ENCODE results near the gene PTPRN2.

The PTPRN2 gene

DNA sequence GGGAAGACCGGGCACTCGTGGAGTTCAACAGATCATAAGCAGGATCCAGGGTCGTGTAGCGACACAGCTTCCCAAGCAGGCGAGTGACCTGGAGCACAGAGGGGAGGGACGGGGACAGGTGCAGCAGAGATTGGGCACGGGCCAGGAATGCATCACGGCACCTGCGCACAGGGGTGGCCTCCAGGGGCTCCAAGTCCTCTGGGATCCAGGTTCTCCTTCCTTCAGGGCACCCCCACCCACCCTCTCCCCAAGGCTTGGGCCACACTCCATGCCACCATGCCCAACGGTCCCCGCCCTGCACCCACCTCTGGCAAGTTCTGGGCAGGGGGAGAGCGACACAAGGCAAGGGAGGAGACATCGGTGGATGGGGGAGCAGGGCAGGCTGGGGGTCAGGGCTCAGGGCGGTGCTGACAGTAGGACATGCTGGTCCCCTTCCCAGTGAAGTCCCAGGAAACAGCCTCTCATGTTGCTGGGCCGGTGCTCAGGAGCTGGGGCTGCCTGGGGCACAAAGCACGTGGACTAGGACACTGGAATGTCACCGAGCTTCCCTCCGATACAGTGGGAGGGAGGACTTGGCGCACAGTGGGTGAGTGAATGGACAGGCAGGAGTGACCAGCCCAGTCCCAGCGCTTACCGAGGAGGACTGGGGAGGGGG, 597.3 kb downstream of the PTPRN2 start:
- Histone ChIP-seq H3K27ac (ENCODE audit: low read depth, low read length) (no peak overlapping the region), H3K79me2 (ENCODE audit: control insufficient read depth, insufficient read depth, low read length) (no peaks in the 10 kb centered on the region), H3K27me3 (ENCODE audit: insufficient read depth, low read length, poor library complexity) (no peaks in the 10 kb centered on the region), H3K18ac (ENCODE audit: low read length) (no peak overlapping the region), H3K79me1 (ENCODE audit: low read length) (no peaks in the 10 kb centered on the region), H4K8ac (ENCODE audit: low read depth, low read length) (no peak overlapping the region), H2BK15ac (replicated peaks; ENCODE audit: low read depth) (no peak overlapping the region), H2BK5ac (ENCODE audit: low read length) (no peak overlapping the region), H3K4me1 (ENCODE audit: control insufficient read depth, low read depth, low read length) (no peaks in the 10 kb centered on the region), H3K4ac (ENCODE audit: low read depth, low read length) (no peak overlapping the region), H4K5ac (ENCODE audit: low read length) (no peak overlapping the region), H3K4me3 (ENCODE audit: low read length) (no peak overlapping the region), H3K56ac (ENCODE audit: low read length) (no peak overlapping the region), H3K23ac (ENCODE audit: low read length) (no peak overlapping the region), H2BK120ac (ENCODE audit: low read depth, low read length) (no peak overlapping the region), H3K4me2 (ENCODE audit: low read length) (no peak overlapping the region), H2AK5ac (ENCODE audit: low read length) (no peak overlapping the region), H3K9ac (ENCODE audit: low read length) (no peak overlapping the region), H3K36me3 (ENCODE audit: control insufficient read depth, insufficient read depth, low read length) (no peaks in the 10 kb centered on the region)
- DNase-seq: no peak
- no CpG with 5 or more reads among the region's 21 CpGs for WGBS (ENCODE audit: extremely low coverage, insufficient coverage, low lambda C conversion rate)

DNA sequence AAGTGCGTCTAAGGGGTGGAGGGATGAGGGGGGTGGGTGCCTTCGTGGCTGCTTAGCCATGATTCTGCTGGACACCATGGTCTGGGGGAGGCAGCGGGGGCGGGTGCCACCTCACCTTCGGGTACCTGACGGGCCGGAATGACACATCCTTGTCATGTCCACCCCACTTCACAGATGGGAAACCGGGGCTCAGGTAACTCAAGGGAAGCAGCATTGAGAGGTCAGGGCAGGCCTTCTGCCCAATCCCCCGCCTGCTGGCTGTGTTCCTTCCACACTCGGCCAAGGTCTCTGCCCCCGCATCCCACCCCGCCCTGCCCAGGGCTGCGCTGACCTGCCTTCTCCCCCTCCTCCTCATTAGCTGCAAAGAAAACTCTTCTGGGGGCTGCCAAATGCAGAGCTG, 598.0 kb downstream of the PTPRN2 start:
- Histone ChIP-seq H3K4me1 (ENCODE audit: control insufficient read depth, low read depth, low read length) (no peaks in the 10 kb centered on the region), H3K36me3 (ENCODE audit: control insufficient read depth, insufficient read depth, low read length) (no peaks in the 10 kb centered on the region)

DNA sequence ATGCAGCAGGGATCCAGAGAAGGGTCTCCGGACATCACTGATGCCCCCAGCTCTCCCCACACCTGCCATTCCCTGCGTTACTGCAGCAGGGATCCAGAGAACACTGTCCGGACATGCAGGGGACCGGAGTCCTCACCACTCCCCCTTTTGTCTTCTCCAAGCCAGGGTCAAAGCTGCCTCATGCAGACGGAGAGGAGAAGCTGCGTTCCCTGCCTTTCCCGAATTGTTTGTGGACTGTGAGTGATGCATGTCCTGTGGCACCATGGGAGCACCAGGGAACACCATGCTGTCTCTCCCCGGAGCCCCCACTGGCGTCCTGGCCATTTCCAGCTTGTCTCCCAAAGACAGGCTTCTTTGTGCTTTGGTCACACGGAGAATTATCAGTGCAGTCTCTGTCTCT, 599.7 kb downstream of the PTPRN2 start:
- Histone ChIP-seq H3K27ac (ENCODE audit: low read depth, low read length) (no peak overlapping the region), H4K5ac (ENCODE audit: low read length) (no peak overlapping the region), H3K23ac (ENCODE audit: low read length) (no peak overlapping the region), H2BK5ac (ENCODE audit: low read length) (no peak overlapping the region), H3K9ac (ENCODE audit: low read length) (no peak overlapping the region), H3K56ac (ENCODE audit: low read length) (no peak overlapping the region), H3K79me1 (ENCODE audit: low read length) (no peaks in the 10 kb centered on the region), H3K4me1 (ENCODE audit: control insufficient read depth, low read depth, low read length) (no peaks in the 10 kb centered on the region), H3K18ac (ENCODE audit: low read length) (no peak overlapping the region), H3K27me3 (ENCODE audit: insufficient read depth, low read length, poor library complexity) (no peaks in the 10 kb centered on the region), H2AK5ac (ENCODE audit: low read length) (no peak overlapping the region), H3K79me2 (ENCODE audit: control insufficient read depth, insufficient read depth, low read length) (no peaks in the 10 kb centered on the region), H4K8ac (ENCODE audit: low read depth, low read length) (no peak overlapping the region), H3K4me3 (ENCODE audit: low read length) (no peak overlapping the region), H3K4me2 (ENCODE audit: low read length) (no peak overlapping the region), H2BK120ac (ENCODE audit: low read depth, low read length) (no peak overlapping the region), H3K36me3 (ENCODE audit: control insufficient read depth, insufficient read depth, low read length) (no peaks in the 10 kb centered on the region), H3K4ac (ENCODE audit: low read depth, low read length) (no peak overlapping the region), H2BK15ac (replicated peaks; ENCODE audit: low read depth) (no peak overlapping the region)
- no peak for DNase-seq
- WGBS (ENCODE audit: extremely low coverage, insufficient coverage, low lambda C conversion rate): no CpG with 5 or more reads among the region's 10 CpGs

More for the DNA sequence above, 598.0 kb downstream of the PTPRN2 start:
- H3K4me3 ChIP-seq (ENCODE audit: low read length): no peak overlapping the region
- no peak overlapping the region for H3K4me2 ChIP-seq (ENCODE audit: low read length)
- no peak overlapping the region for H3K18ac ChIP-seq (ENCODE audit: low read length)
- H3K23ac ChIP-seq (ENCODE audit: low read length): no peak overlapping the region
- no peak overlapping the region for H3K27ac ChIP-seq (ENCODE audit: low read depth, low read length)
- no peak overlapping the region for H3K4ac ChIP-seq (ENCODE audit: low read depth, low read length)
- H2BK15ac ChIP-seq (replicated peaks; ENCODE audit: low read depth): no peak overlapping the region
- no peak overlapping the region for H2BK5ac ChIP-seq (ENCODE audit: low read length)
- DNase-seq: no peak
- no peak overlapping the region for H2BK120ac ChIP-seq (ENCODE audit: low read depth, low read length)
- no CpG with 5 or more reads among the region's 13 CpGs for WGBS (ENCODE audit: extremely low coverage, insufficient coverage, low lambda C conversion rate)
- no peak overlapping the region for H4K5ac ChIP-seq (ENCODE audit: low read length)
- H2AK5ac ChIP-seq (ENCODE audit: low read length): no peak overlapping the region
- no peak overlapping the region for H3K9ac ChIP-seq (ENCODE audit: low read length)
- no peak overlapping the region for H3K56ac ChIP-seq (ENCODE audit: low read length)
- H3K27me3 ChIP-seq (ENCODE audit: insufficient read depth, low read length, poor library complexity): no peaks in the 10 kb centered on the region
- no peaks in the 10 kb centered on the region for H3K79me1 ChIP-seq (ENCODE audit: low read length)
- H3K79me2 ChIP-seq (ENCODE audit: control insufficient read depth, insufficient read depth, low read length): no peaks in the 10 kb centered on the region
- H4K8ac ChIP-seq (ENCODE audit: low read depth, low read length): no peak overlapping the region

GRCh38 chr7:157986051-157986450, 601.6 kb downstream of the PTPRN2 start:
- DNase-seq: no peak
- H3K36me3 ChIP-seq (ENCODE audit: control insufficient read depth, insufficient read depth, low read length): no peaks in the 10 kb centered on the region
- no peak overlapping the region for H2BK15ac ChIP-seq (replicated peaks; ENCODE audit: low read depth)
- no peak overlapping the region for H3K4ac ChIP-seq (ENCODE audit: low read depth, low read length)
- no peak overlapping the region for H3K4me2 ChIP-seq (ENCODE audit: low read length)
- H3K4me1 ChIP-seq (ENCODE audit: control insufficient read depth, low read depth, low read length): no peaks in the 10 kb centered on the region
- no peak overlapping the region for H4K5ac ChIP-seq (ENCODE audit: low read length)
- H3K9ac ChIP-seq (ENCODE audit: low read length): no peak overlapping the region
- H3K4me3 ChIP-seq (ENCODE audit: low read length): no peak overlapping the region
- H3K27me3 ChIP-seq (ENCODE audit: insufficient read depth, low read length, poor library complexity): no peaks in the 10 kb centered on the region
- no peak overlapping the region for H4K8ac ChIP-seq (ENCODE audit: low read depth, low read length)
- H2AK5ac ChIP-seq (ENCODE audit: low read length): no peak overlapping the region
- H3K18ac ChIP-seq (ENCODE audit: low read length): no peak overlapping the region
- H2BK120ac ChIP-seq (ENCODE audit: low read depth, low read length): no peak overlapping the region
- H3K27ac ChIP-seq (ENCODE audit: low read depth, low read length): no peak overlapping the region
- H3K23ac ChIP-seq (ENCODE audit: low read length): no peak overlapping the region
- no CpG with 5 or more reads among the region's 12 CpGs for WGBS (ENCODE audit: extremely low coverage, insufficient coverage, low lambda C conversion rate)
- no peaks in the 10 kb centered on the region for H3K79me2 ChIP-seq (ENCODE audit: control insufficient read depth, insufficient read depth, low read length)
- no peak overlapping the region for H3K56ac ChIP-seq (ENCODE audit: low read length)
- no peaks in the 10 kb centered on the region for H3K79me1 ChIP-seq (ENCODE audit: low read length)
- H2BK5ac ChIP-seq (ENCODE audit: low read length): no peak overlapping the region

DNA sequence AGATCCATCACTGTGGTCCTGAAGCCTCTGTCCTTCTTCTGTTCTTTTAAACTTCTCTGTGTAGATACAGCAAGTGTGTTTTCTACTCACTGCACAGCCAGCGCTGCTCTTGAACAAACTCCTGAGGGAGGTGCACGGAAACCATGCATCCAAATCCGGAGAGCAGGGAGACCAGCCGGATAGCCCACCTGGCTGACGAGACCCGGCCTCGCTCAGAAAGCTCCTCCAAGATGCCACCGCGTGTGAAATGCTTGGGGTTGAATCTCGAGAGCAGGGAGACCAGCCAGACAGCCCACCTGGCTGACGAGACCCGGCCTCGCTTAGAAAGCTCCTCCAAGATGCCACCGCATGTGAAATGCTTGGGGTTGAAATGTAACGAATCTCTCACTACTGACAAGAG, 602.0 kb downstream of the PTPRN2 start:
- H3K4me1 ChIP-seq (ENCODE audit: control insufficient read depth, low read depth, low read length): no peaks in the 10 kb centered on the region
- no peak overlapping the region for H3K18ac ChIP-seq (ENCODE audit: low read length)
- H3K36me3 ChIP-seq (ENCODE audit: control insufficient read depth, insufficient read depth, low read length): no peaks in the 10 kb centered on the region
- no peak overlapping the region for H2BK120ac ChIP-seq (ENCODE audit: low read depth, low read length)
- H3K27me3 ChIP-seq (ENCODE audit: insufficient read depth, low read length, poor library complexity): no peaks in the 10 kb centered on the region
- H3K27ac ChIP-seq (ENCODE audit: low read depth, low read length): no peak overlapping the region
- H3K4me3 ChIP-seq (ENCODE audit: low read length): no peak overlapping the region
- H3K79me2 ChIP-seq (ENCODE audit: control insufficient read depth, insufficient read depth, low read length): no peaks in the 10 kb centered on the region
- DNase-seq: no peak
- H3K79me1 ChIP-seq (ENCODE audit: low read length): no peaks in the 10 kb centered on the region
- H4K8ac ChIP-seq (ENCODE audit: low read depth, low read length): no peak overlapping the region
- H2BK15ac ChIP-seq (replicated peaks; ENCODE audit: low read depth): no peak overlapping the region
- no peak overlapping the region for H3K9ac ChIP-seq (ENCODE audit: low read length)
- no peak overlapping the region for H4K5ac ChIP-seq (ENCODE audit: low read length)
- no peak overlapping the region for H3K4me2 ChIP-seq (ENCODE audit: low read length)
- H2AK5ac ChIP-seq (ENCODE audit: low read length): no peak overlapping the region
- no CpG with 5 or more reads among the region's 15 CpGs for WGBS (ENCODE audit: extremely low coverage, insufficient coverage, low lambda C conversion rate)
- H2BK5ac ChIP-seq (ENCODE audit: low read length): no peak overlapping the region
- no peak overlapping the region for H3K23ac ChIP-seq (ENCODE audit: low read length)
- no peak overlapping the region for H3K56ac ChIP-seq (ENCODE audit: low read length)
- no peak overlapping the region for H3K4ac ChIP-seq (ENCODE audit: low read depth, low read length)
